Measurements from ENCODE around the gene ADRA2C. TPM values are rescaled to one million over a fixed set of nuclear protein-coding genes. Genes with fewer than 3 reads are reported as not detected.

The ADRA2C gene
- total RNA-seq, 2 donors from 2014 or later, result 0.59 to 28.6 TPM

- TF ChIP-seq POLR2AphosphoS5 (IDR thresholded peaks at IDR 0.05) (no peak), POLR2A (IDR thresholded peaks at IDR 0.05) (no peak), CTCF (IDR thresholded peaks at IDR 0.05) (no peak)
- DNase-seq (ENCODE audit: low spot score), result no peak
- no peaks in the 10 kb centered on the region for H3K4me1 ChIP-seq (replicated peaks)
- H3K4me3 ChIP-seq, result no peak overlapping the region
- intact Hi-C loops (cut with DNase I), result no loop called here
- H3K27ac ChIP-seq, result no peak overlapping the region
- H3K9me3 ChIP-seq, result no peaks in the 10 kb centered on the region
- H3K36me3 ChIP-seq, result no peaks in the 10 kb centered on the region
- WGBS, result 85% methylated on average over 9 of the region's 9 CpGs
- peaks cover 11% of the 10 kb centered on the region for H3K27me3 ChIP-seq (replicated peaks; ENCODE audit: insufficient read depth)
Observed at GRCh38 chr4:3723232-3723642, 42.9 kb upstream of the ADRA2C start.

- WGBS, result 6% methylated on average over 40 of the region's 44 CpGs
- Histone ChIP-seq H3K27ac (no peak overlapping the region), H3K27me3 (replicated peaks; ENCODE audit: insufficient read depth) (peaks cover 11% of the 10 kb centered on the region), H3K36me3 (no peaks in the 10 kb centered on the region), H3K4me3 (no peak overlapping the region), H3K4me1 (replicated peaks) (no peaks in the 10 kb centered on the region), H3K9me3 (no peaks in the 10 kb centered on the region)
- intact Hi-C loops (cut with DNase I), result no loop called here
- no peak for DNase-seq (ENCODE audit: low spot score)
- TF ChIP-seq POLR2AphosphoS5 (IDR thresholded peaks at IDR 0.05) (no peak), POLR2A (IDR thresholded peaks at IDR 0.05) (no peak), CTCF (IDR thresholded peaks at IDR 0.05) (no peak)
Observed at GRCh38 chr4:3724319-3725231, 41.6 kb upstream of the ADRA2C start.

- Histone ChIP-seq H3K4me3 (no peak overlapping the region), H3K4me1 (replicated peaks) (no peaks in the 10 kb centered on the region), H3K9me3 (no peaks in the 10 kb centered on the region), H3K27ac (no peak overlapping the region), H3K36me3 (no peaks in the 10 kb centered on the region), H3K27me3 (replicated peaks; ENCODE audit: insufficient read depth) (peaks cover 11% of the 10 kb centered on the region)
- no peak for DNase-seq (ENCODE audit: low spot score)
- 31% methylated on average over 10 of the region's 10 CpGs for WGBS
- TF ChIP-seq POLR2A (IDR thresholded peaks at IDR 0.05) (no peak), CTCF (IDR thresholded peaks at IDR 0.05) (no peak), POLR2AphosphoS5 (IDR thresholded peaks at IDR 0.05) (no peak)
- intact Hi-C loops (cut with DNase I), result no loop called here
Observed at GRCh38 chr4:3725936-3726870, 40.0 kb upstream of the ADRA2C start.

GRCh38 chr4:3727847-3728469 is 38.2 kb upstream of the ADRA2C start:
- 69% methylated on average over 16 of the region's 16 CpGs for WGBS
- H3K36me3 ChIP-seq, result no peaks in the 10 kb centered on the region
- H3K27me3 ChIP-seq (replicated peaks; ENCODE audit: insufficient read depth), result peaks cover 11% of the 10 kb centered on the region
- no peak overlapping the region for H3K27ac ChIP-seq
- no peak for DNase-seq (ENCODE audit: low spot score)
- no peak overlapping the region for H3K4me3 ChIP-seq
- H3K9me3 ChIP-seq, result no peaks in the 10 kb centered on the region
- no peaks in the 10 kb centered on the region for H3K4me1 ChIP-seq (replicated peaks)
- intact Hi-C loops (cut with DNase I), result no loop called here
- TF ChIP-seq POLR2A (IDR thresholded peaks at IDR 0.05) (no peak), POLR2AphosphoS5 (IDR thresholded peaks at IDR 0.05) (no peak), CTCF (IDR thresholded peaks at IDR 0.05) (no peak)
